A549 (cell line): ENCODE data around the gene SLC31A1. TPM values are rescaled to one million over a fixed set of nuclear protein-coding genes. Genes with fewer than 3 reads are reported as not detected.

Source experiments
- ATAC-seq, 2 experiments: fragments of 200-7000 bp in 1 of 2; fragments of >200 bp in 1 of 2; cut with Nextera tagmentation in 1 of 2; cut with Tn5 transposase in 1 of 2; 3 replicates each; pipeline versions ENCODE4 v1.8.0 to v1.9.1; 2018 to 2020; ENCODE audit warnings: mild to moderate bottlenecking in 1 of 2, moderate library complexity in 1 of 2
- CTCF ChIA-PET: fragments of 300-600 bp; sonication (Branson Sonifier 250); formaldehyde crosslinking; extraction: SDS; loops from one replicate; lab custom pipeline; 2021; ENCODE audit warnings: antibody characterized with exemption, inconsistent platforms; lab: Yijun Ruan, JAX
- POLR2A ChIA-PET: fragments of 350-600 bp; formaldehyde crosslinking; extraction: SDS; loops from one replicate; lab custom pipeline; 2021; ENCODE audit warnings: antibody characterized with exemption, inconsistent platforms; lab: Yijun Ruan, JAX
- DNase-seq, 2 experiments: peaks; one replicate each; pipeline versions ENCODE4 v3.0.0 to v3.0.0-alpha.2; 2011 to 2016; ENCODE audit warnings: low read depth in 1 of 2, low spot score in 1 of 2
- FAIRE-seq: peaks from 2 replicates; lab custom pipeline; 2011; peaks lifted over from hg19 to GRCh38; lab: Jason Lieb, UNC
- H3K27ac ChIP-seq, 2 experiments: fragments of >200 bp; sonication (Bioruptor Twin); formaldehyde crosslinking; 3 replicates each; pipeline ENCODE4 v1.5.1; 2016 to 2017
- H3K4me1 ChIP-seq: fragments of >200 bp; sonication (Bioruptor Twin); formaldehyde crosslinking; 3 replicates; pipeline ENCODE4 v1.6.1; 2016
- H3K4me2 ChIP-seq: fragments of >200 bp; sonication (Bioruptor Twin); formaldehyde crosslinking; 3 replicates; pipeline ENCODE4 v1.6.1; 2016
- H3K4me3 ChIP-seq: fragments of >200 bp; sonication (Bioruptor Twin); formaldehyde crosslinking; 3 replicates; pipeline ENCODE4 v1.5.1; 2016
- H3K9me3 ChIP-seq: fragments of >200 bp; sonication (Bioruptor Twin); formaldehyde crosslinking; 3 replicates; pipeline ENCODE4 v1.6.1; 2016
- CBX8 ChIP-seq: fragments of 200-600 bp; sonication (generic); IDR thresholded peaks from 2 replicates; pipeline ENCODE4 v1.6.1; 2016
- CEBPB ChIP-seq, 2 experiments: fragments of >200 bp in 1 of 2; sonication (Bioruptor Twin) in 1 of 2; formaldehyde crosslinking in 1 of 2; IDR thresholded peaks; 2 replicates each; pipeline ENCODE4 v1.6.1; 2012 to 2016
- CHD4 ChIP-seq: fragments of 200-600 bp; sonication (generic); IDR thresholded peaks from 2 replicates; pipeline ENCODE4 v1.6.1; 2016; ENCODE audit warnings: antibody characterized with exemption, mild to moderate bottlenecking, borderline replicate concordance
- EHF ChIP-seq: fragments of 250-450 bp; sonication (Bioruptor Pico); IDR thresholded peaks from 2 replicates; pipeline ENCODE4 v1.5.0; 2020; ENCODE audit warnings: mild to moderate bottlenecking
- ESRRA ChIP-seq: fragments of 150-350 bp; IDR thresholded peaks from 2 replicates; pipeline ENCODE4 v1.6.1; 2014; ENCODE audit warnings: mild to moderate bottlenecking, low read length, borderline replicate concordance
- FOSB ChIP-seq: fragments of 250-450 bp; sonication (Bioruptor Pico); IDR thresholded peaks from 2 replicates; pipeline ENCODE4 v1.5.0; 2020; ENCODE audit warnings: mild to moderate bottlenecking, moderate library complexity
- FOSL2 ChIP-seq, 2 experiments: fragments of 450-650 bp in 1 of 2; fragments of >200 bp in 1 of 2; sonication (Bioruptor Twin) in 1 of 2; formaldehyde crosslinking; IDR thresholded peaks; 2 replicates each; pipeline versions ENCODE4 v1.5.0 to v1.6.1; 2016 to 2020; ENCODE audit warnings: mild to moderate bottlenecking in 1 of 2, moderate library complexity in 1 of 2
- FOXS1 ChIP-seq: fragments of 250-450 bp; sonication (Bioruptor Pico); IDR thresholded peaks from 2 replicates; pipeline ENCODE4 v1.5.0; 2020; ENCODE audit warnings: mild to moderate bottlenecking, moderate library complexity
- HDAC2 ChIP-seq: fragments of 200-600 bp; sonication (generic); IDR thresholded peaks from 2 replicates; pipeline ENCODE4 v1.6.1; 2016
- HEYL ChIP-seq: fragments of 250-450 bp; sonication (Bioruptor Pico); IDR thresholded peaks from 2 replicates; pipeline ENCODE4 v1.8.0; 2021; ENCODE audit warnings: mild to moderate bottlenecking, moderate library complexity
- HMGXB4 ChIP-seq: fragments of 250-450 bp; sonication (Bioruptor Pico); IDR thresholded peaks from 2 replicates; pipeline ENCODE4 v1.5.0; 2021; ENCODE audit warnings: mild to moderate bottlenecking, moderate library complexity, borderline replicate concordance
- HOXA7 ChIP-seq: fragments of 250-450 bp; sonication (Bioruptor Pico); IDR thresholded peaks from 2 replicates; pipeline ENCODE4 v1.5.0; 2020; ENCODE audit warnings: mild to moderate bottlenecking, moderate library complexity
- HOXB5 ChIP-seq: fragments of 250-450 bp; sonication (Bioruptor Pico); IDR thresholded peaks from 2 replicates; pipeline ENCODE4 v1.5.0; 2020; ENCODE audit warnings: mild to moderate bottlenecking, moderate library complexity
- KDM1A ChIP-seq: fragments of 200-600 bp; sonication (generic); IDR thresholded peaks from 2 replicates; pipeline ENCODE4 v1.6.1; 2016; ENCODE audit warnings: low read depth, mild to moderate bottlenecking
- KDM5A ChIP-seq: fragments of 200-600 bp; sonication (generic); IDR thresholded peaks from 2 replicates; pipeline ENCODE4 v1.6.1; 2016; ENCODE audit warnings: antibody characterized with exemption, mild to moderate bottlenecking
- MAFK ChIP-seq: fragments of 450-650 bp; IDR thresholded peaks from 2 replicates; pipeline ENCODE4 v1.6.1; 2014; ENCODE audit not compliant: partially characterized antibody
- PBX3 ChIP-seq: IDR thresholded peaks from 2 replicates; pipeline ENCODE4 v1.6.1; 2012
- POLR2A ChIP-seq: IDR thresholded peaks from 2 replicates; pipeline ENCODE4 v1.6.1; 2012; ENCODE audit warnings: mild to moderate bottlenecking, low read length
- RAD21 ChIP-seq, 2 experiments: fragments of >200 bp in 1 of 2; sonication (Bioruptor Twin) in 1 of 2; formaldehyde crosslinking in 1 of 2; IDR thresholded peaks in 1 of 2; conservative IDR thresholded peaks in 1 of 2; 2 replicates in 1 of 2; 3 replicates in 1 of 2; pipeline ENCODE4 v1.6.1; 2012 to 2018; ENCODE audit warnings: inconsistent platforms in 1 of 2
- RARB ChIP-seq: fragments of 250-450 bp; sonication (Bioruptor Pico); IDR thresholded peaks from 2 replicates; pipeline ENCODE4 v1.8.0; 2021; ENCODE audit warnings: mild to moderate bottlenecking, moderate library complexity
- RCOR1 ChIP-seq: fragments of 150-350 bp; IDR thresholded peaks from 2 replicates; pipeline ENCODE4 v1.6.1; 2014; ENCODE audit warnings: antibody characterized with exemption, low read length, low read depth
- RFX5 ChIP-seq: fragments of 450-650 bp; IDR thresholded peaks from 2 replicates; pipeline ENCODE4 v1.7.1; 2014; ENCODE audit warnings: antibody characterized with exemption, mild to moderate bottlenecking, moderate library complexity
- RNF2 ChIP-seq: fragments of 200-600 bp; sonication (generic); IDR thresholded peaks from 2 replicates; pipeline ENCODE4 v1.6.1; 2016; ENCODE audit warnings: low read depth, mild to moderate bottlenecking, antibody characterized with exemption, moderate library complexity, borderline replicate concordance
- SREBF2 ChIP-seq: fragments of 450-650 bp; IDR thresholded peaks from 2 replicates; pipeline ENCODE4 v1.6.1; 2014; ENCODE audit warnings: mild to moderate bottlenecking, moderate library complexity
- USF2 ChIP-seq: fragments of 450-650 bp; IDR thresholded peaks from 2 replicates; pipeline ENCODE4 v1.6.1; 2014; ENCODE audit warnings: antibody characterized with exemption
- ZC3H11A ChIP-seq: fragments of 450-650 bp; IDR thresholded peaks from 2 replicates; pipeline ENCODE4 v1.6.1; 2014; ENCODE audit warnings: antibody characterized with exemption, mild to moderate bottlenecking
- ZFP36 ChIP-seq: fragments of 450-650 bp; IDR thresholded peaks from 2 replicates; pipeline ENCODE4 v1.6.1; 2014; ENCODE audit warnings: borderline replicate concordance; ENCODE audit not compliant: partially characterized antibody
- WGBS: methylation state at CpG from one replicate; pipeline ENCODE4 v1.1.6; 2017; ENCODE audit errors: missing lambda C conversion rate; 5-methylcytosine and 5-hydroxymethylcytosine counted together
- polyA plus RNA-seq, 4 experiments: library from polyadenylated mRNA; depleted of rRNA in 3 of 4; stranded (reverse); fragments of >200 nt; fragmentation: RNase III in 1 of 4; extraction: RNeasy Plus Mini Kit Qiagen cat#74134 plus additional on column Dnase treatment in 1 of 4; gene quantifications; 2 replicates in 3 of 4; 3 replicates in 1 of 4; pipeline ENCODE4 v1.2.3, GENCODE V29; 2011 to 2017

The SLC31A1 gene
- polyA plus RNA-seq, 2 of the 4 experiments (the other 2 are of a cell fraction) = 24.2 to 27.9 TPM

GRCh38 chr9:113173341-113173740 is 48.0 kb upstream of the SLC31A1 start:
- FAIRE-seq (no peak), ATAC-seq (no peak), DNase-seq (no peak)
- ChIA-PET CTCF (interaction anchor here (1.2 kb wide), 2 partner anchors 12 to 27 kb away, joined by 3 read pairs; no protein-coding TSS in a partner anchor), POLR2A (no interaction called here)
- H3K4me1 ChIP-seq = no peaks in the 10 kb centered on the region
- H3K4me2 ChIP-seq = no peak overlapping the region
- no peaks in the 10 kb centered on the region for H3K9me3 ChIP-seq
- H3K27ac ChIP-seq = no peak overlapping the region
- H3K4me3 ChIP-seq = no peak overlapping the region
- WGBS = 92% methylated on average over 3 of the region's 3 CpGs
- TF ChIP-seq HEYL (CRISPR knock-in tag) = no peak

- H3K4me1 ChIP-seq = no peaks in the 10 kb centered on the region
- WGBS = 97% methylated on average over 6 of the region's 6 CpGs
- no peak for TF ChIP-seq EHF (CRISPR knock-in tag)
- TF ChIP-seq KDM5A = no peak
- no peak for TF ChIP-seq RAD21 (conservative IDR thresholded peaks at IDR 0.05 in 1 of 2, IDR thresholded peaks at IDR 0.05 in 1 of 2)
- no peak for TF ChIP-seq RFX5
- TF ChIP-seq RNF2 = no peak
- TF ChIP-seq FOSB (CRISPR knock-in tag) = no peak
- no peak for TF ChIP-seq CBX8
- TF ChIP-seq RARB (CRISPR knock-in tag) = no peak
- TF ChIP-seq ZFP36 = no peak
- no peak for TF ChIP-seq HMGXB4 (CRISPR knock-in tag)
- no peak for TF ChIP-seq PBX3
- TF ChIP-seq ZC3H11A = no peak
- TF ChIP-seq USF2 = no peak
- no peak for TF ChIP-seq SREBF2
- TF ChIP-seq, all 56 proteins: peak for 0
- Histone ChIP-seq H3K4me2 (no peak overlapping the region), H3K27ac (no peak overlapping the region), H3K4me3 (no peak overlapping the region), H3K9me3 (no peaks in the 10 kb centered on the region)
- CTCF ChIA-PET = interaction anchor here (0.5 to 1.9 kb wide), 5 partner anchors 9 to 479 kb away, joined by 3 to 8 read pairs (median 3); no protein-coding TSS in a partner anchor
- FAIRE-seq = no peak
- no peak for DNase-seq
- no peak for ATAC-seq
- POLR2A ChIA-PET = no interaction called here
Measured at GRCh38 chr9:113176803-113177202, 44.5 kb upstream of the SLC31A1 start.

GRCh38 chr9:113177251-113177650 is 44.1 kb upstream of the SLC31A1 start:
- FAIRE-seq (no peak), DNase-seq (no peak), ATAC-seq (no peak)
- CTCF ChIA-PET = interaction anchor here (0.6 to 1.9 kb wide), 4 partner anchors 9 to 479 kb away, joined by 3 to 8 read pairs (median 4); no protein-coding TSS in a partner anchor
- no peak overlapping the region for H3K27ac ChIP-seq
- H3K9me3 ChIP-seq = no peaks in the 10 kb centered on the region
- H3K4me2 ChIP-seq = no peak overlapping the region
- 95% methylated on average over 2 of the region's 2 CpGs for WGBS
- H3K4me1 ChIP-seq = no peaks in the 10 kb centered on the region
- TF ChIP-seq KDM1A (no peak), MAFK (no peak), CEBPB (IDR thresholded peaks at IDR 0.05) (no peak), FOXS1 (CRISPR knock-in tag) (no peak), ESRRA (no peak), FOSL2 (IDR thresholded peaks at IDR 0.05) (no peak), FOSL2 (CRISPR knock-in tag; IDR thresholded peaks at IDR 0.05) (no peak), POLR2A (no peak), HOXB5 (no peak), HOXA7 (CRISPR knock-in tag) (no peak), CHD4 (no peak), HDAC2 (no peak), RCOR1 (no peak), RFX5 (no peak), RARB (CRISPR knock-in tag) (no peak)
- POLR2A ChIA-PET = no interaction called here
- H3K4me3 ChIP-seq = no peak overlapping the region
